ENCODE measurements around the gene PARP2.

The PARP2 gene

GRCh38 chr14:20332431-20332787, 11.0 kb upstream of the PARP2 start:
- Histone ChIP-seq H4K20me1 (ENCODE audit: insufficient read depth, low read length, poor library complexity, severe bottlenecking) (peaks cover 37% of the 10 kb centered on the region), H3K4me2 (ENCODE audit: low read depth, low read length, poor library complexity, severe bottlenecking) (peak overlapping the region; percentile 88), H2AFZ (ENCODE audit: low read length) (peak overlapping the region; percentile 86; the same call in 1 of the 2 replicates), H3K9ac (ENCODE audit: low read depth, low read length, poor library complexity, severe bottlenecking) (peak overlapping the region; percentile 76), H3K36me3 (ENCODE audit: insufficient read depth, low read length) (no peaks in the 10 kb centered on the region), H3K9me2 (replicated peaks; ENCODE audit: low read depth, low read length) (no peaks in the 10 kb centered on the region), H3K4me3 (ENCODE audit: low read length, poor library complexity, severe bottlenecking) (peak overlapping the region; percentile 87), H3K79me2 (ENCODE audit: insufficient read depth, low read length) (peaks cover 54% of the 10 kb centered on the region), H3K27me3 (ENCODE audit: insufficient read depth, low read length, poor library complexity, severe bottlenecking) (no peaks in the 10 kb centered on the region), H3F3A (ENCODE audit: low read depth) (peaks cover 15% of the 10 kb centered on the region; the same call in 1 of the 2 replicates), H3K4me1 (ENCODE audit: insufficient read depth, low read length, poor library complexity, severe bottlenecking) (peaks cover 38% of the 10 kb centered on the region), H3K9me3 (ENCODE audit: insufficient read depth, low read depth, low read length) (no peaks in the 10 kb centered on the region)
- no peak for TF ChIP-seq CTCF (conservative IDR thresholded peaks at IDR 0.05; ENCODE audit: low read length)
- TF ChIP-seq EZH2phosphoT487 (IDR thresholded peaks at IDR 0.05; ENCODE audit: borderline replicate concordance) = no peak

GRCh38 chr14:20332788-20333493, 10.5 kb upstream of the PARP2 start, which contains the start of gene CCNB1IP1:
Gene CCNB1IP1, minus strand, starts transcription at chr14:20333279. Its CDS starts 16,756 bp downstream, at chr14:20316523.
- peak within 1 kb of the TSS; percentile 87 for H3K4me3 ChIP-seq (ENCODE audit: low read length, poor library complexity, severe bottlenecking)
- peak within 1 kb of the TSS; percentile 76 for H3K9ac ChIP-seq (ENCODE audit: low read depth, low read length, poor library complexity, severe bottlenecking)
- peaks cover 32% of the 10 kb centered on the region for H3K4me1 ChIP-seq (ENCODE audit: insufficient read depth, low read length, poor library complexity, severe bottlenecking)
- peaks cover 13% of the 10 kb centered on the region; the same call in 1 of the 2 replicates for H3F3A ChIP-seq (ENCODE audit: low read depth)
- H2AFZ ChIP-seq (ENCODE audit: low read length) = peak within 1 kb of the TSS; percentile 86
- H3K9me3 ChIP-seq (ENCODE audit: insufficient read depth, low read depth, low read length) = no peaks in the 10 kb centered on the region
- TF ChIP-seq EZH2phosphoT487 (IDR thresholded peaks at IDR 0.05; ENCODE audit: borderline replicate concordance) = no peak
- TF ChIP-seq CTCF (conservative IDR thresholded peaks at IDR 0.05; ENCODE audit: low read length) = no peak
- peaks cover 32% of the 10 kb centered on the region for H4K20me1 ChIP-seq (ENCODE audit: insufficient read depth, low read length, poor library complexity, severe bottlenecking)
- H3K4me2 ChIP-seq (ENCODE audit: low read depth, low read length, poor library complexity, severe bottlenecking) = peak within 1 kb of the TSS; percentile 88
- peaks cover 49% of the 10 kb centered on the region for H3K79me2 ChIP-seq (ENCODE audit: insufficient read depth, low read length)
- no peaks in the 10 kb centered on the region for H3K9me2 ChIP-seq (replicated peaks; ENCODE audit: low read depth, low read length)
- H3K36me3 ChIP-seq (ENCODE audit: insufficient read depth, low read length) = no peaks in the 10 kb centered on the region
- H3K27me3 ChIP-seq (ENCODE audit: insufficient read depth, low read length, poor library complexity, severe bottlenecking) = no peaks in the 10 kb centered on the region

GRCh38 chr14:20333494-20333841, 10.0 kb upstream of the PARP2 start:
- H3K4me1 ChIP-seq (ENCODE audit: insufficient read depth, low read length, poor library complexity, severe bottlenecking) = peaks cover 28% of the 10 kb centered on the region
- peak overlapping the region; percentile 87 for H3K4me3 ChIP-seq (ENCODE audit: low read length, poor library complexity, severe bottlenecking)
- peak overlapping the region; percentile 76 for H3K9ac ChIP-seq (ENCODE audit: low read depth, low read length, poor library complexity, severe bottlenecking)
- no peaks in the 10 kb centered on the region for H3K9me3 ChIP-seq (ENCODE audit: insufficient read depth, low read depth, low read length)
- H3K27me3 ChIP-seq (ENCODE audit: insufficient read depth, low read length, poor library complexity, severe bottlenecking) = no peaks in the 10 kb centered on the region
- peaks cover 45% of the 10 kb centered on the region for H3K79me2 ChIP-seq (ENCODE audit: insufficient read depth, low read length)
- TF ChIP-seq EZH2phosphoT487 (IDR thresholded peaks at IDR 0.05; ENCODE audit: borderline replicate concordance) (no peak), CTCF (conservative IDR thresholded peaks at IDR 0.05; ENCODE audit: low read length) (no peak)
- peak overlapping the region; percentile 86 for H2AFZ ChIP-seq (ENCODE audit: low read length)
- H3F3A ChIP-seq (ENCODE audit: low read depth) = 0 out of 2 replicates have a peak, but pooled peaks cover 8% of the 10 kb centered on the region
- peak overlapping the region; percentile 88 for H3K4me2 ChIP-seq (ENCODE audit: low read depth, low read length, poor library complexity, severe bottlenecking)
- H4K20me1 ChIP-seq (ENCODE audit: insufficient read depth, low read length, poor library complexity, severe bottlenecking) = peaks cover 26% of the 10 kb centered on the region
- no peaks in the 10 kb centered on the region for H3K36me3 ChIP-seq (ENCODE audit: insufficient read depth, low read length)
- H3K9me2 ChIP-seq (replicated peaks; ENCODE audit: low read depth, low read length) = no peaks in the 10 kb centered on the region
